Stimulated activated CD4-positive, alpha-beta T cell treated with anti-CD3 and anti-CD28 coated beads, TNF-alpha, amount 100 ng/mL, for 1 hour (primary cell): ENCODE results near the gene ANKRD40CL.

Experiments used
- DNase-seq, 3 donors: peaks; one replicate each; pipeline ENCODE4 v3.0.0-alpha.2; 2020; ENCODE audit warnings: low read depth in 3 of 3, low spot score in 1 of 3

Gene ANKRD40CL

DNA sequence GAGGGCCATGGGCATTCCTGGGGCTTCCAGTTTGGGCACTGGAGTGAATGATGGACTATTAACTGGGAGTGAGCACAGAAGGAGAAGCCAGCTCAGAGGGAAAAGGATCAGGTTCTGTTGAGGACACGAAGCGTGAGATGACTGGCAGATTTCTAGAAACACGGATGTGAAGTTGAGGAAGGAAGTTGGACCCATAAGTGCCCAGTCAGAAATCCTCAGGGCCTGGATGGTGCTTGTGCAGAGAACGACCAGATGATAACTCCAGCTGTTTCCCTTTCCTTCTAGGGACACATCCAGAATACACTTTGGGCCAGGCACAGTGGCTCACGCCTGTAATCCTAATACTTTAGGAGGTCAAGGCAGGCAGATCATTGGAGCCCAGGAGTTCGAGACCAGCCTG is 23.3 kb upstream of the ANKRD40CL start:
- no peak for DNase-seq

DNA sequence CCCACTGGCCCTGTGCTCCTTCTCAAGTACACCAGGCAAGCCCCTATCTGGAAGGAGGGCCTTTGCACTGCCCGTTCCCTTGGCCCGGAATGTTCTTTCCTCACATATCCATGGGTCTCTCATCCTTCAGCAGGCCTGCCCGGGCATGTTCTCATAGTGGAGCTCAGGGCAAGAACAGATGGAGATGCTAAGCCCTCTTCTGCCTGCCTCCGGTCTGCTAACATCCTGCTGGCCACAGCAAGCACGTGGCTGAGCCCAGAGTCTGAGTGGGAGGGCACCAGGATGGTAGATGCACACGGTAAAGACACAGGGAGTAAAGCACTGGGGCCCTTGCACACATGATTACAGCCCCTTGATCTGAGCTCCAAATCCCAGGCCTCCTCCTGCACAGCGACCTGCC is 19.8 kb upstream of the ANKRD40CL start:
- DNase-seq, result no peak

DNA sequence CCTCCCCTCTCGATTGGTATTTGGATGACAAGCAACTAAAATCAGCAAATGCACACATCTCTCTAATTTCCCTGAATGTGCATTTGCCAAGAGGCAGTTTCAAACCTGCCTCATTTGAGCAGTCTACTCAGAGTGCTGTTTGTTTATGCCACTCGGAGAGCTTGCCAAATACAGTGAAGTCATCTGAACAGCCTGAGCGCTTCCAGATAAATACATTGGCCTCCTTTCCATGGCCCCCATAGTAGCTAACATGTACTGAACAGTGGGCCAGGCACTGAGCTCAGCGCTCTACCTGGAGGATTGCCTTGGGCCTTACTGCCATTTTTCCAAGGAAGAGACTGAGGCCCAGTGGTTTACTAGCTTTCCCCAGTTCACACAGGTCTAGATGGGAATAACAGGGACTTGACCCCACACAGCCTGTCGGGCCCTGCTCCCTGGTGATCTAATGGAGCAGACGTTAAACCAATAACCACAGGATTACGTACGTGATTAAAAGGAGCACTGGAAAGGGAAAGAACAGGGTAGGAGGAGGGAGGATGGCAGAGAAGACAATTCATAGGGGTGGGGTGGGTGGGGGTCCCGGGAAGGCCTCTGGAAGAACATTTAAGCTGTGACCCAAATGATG is 18.7 kb upstream of the ANKRD40CL start:
- no peak for DNase-seq

DNA sequence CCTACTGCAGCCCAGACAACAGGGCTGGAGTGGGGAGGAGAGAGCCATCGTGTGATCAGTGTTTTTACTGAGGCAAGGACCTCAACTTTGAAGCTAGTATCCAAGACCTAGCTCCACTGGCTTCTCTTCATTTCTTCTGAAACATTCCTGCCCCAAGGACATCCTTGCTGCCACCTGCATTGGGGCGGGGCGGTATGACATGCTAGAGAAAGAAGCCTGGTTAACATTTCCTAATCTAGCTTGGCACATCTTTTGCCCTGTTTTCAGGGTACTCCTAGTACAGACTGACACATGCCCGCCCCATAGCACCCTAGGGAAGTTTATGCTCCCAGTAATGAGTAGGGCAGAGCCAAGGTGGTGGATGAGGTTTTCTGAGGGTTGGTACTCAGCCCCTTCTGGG is 17.8 kb upstream of the ANKRD40CL start:
- DNase-seq, result no peak

DNA sequence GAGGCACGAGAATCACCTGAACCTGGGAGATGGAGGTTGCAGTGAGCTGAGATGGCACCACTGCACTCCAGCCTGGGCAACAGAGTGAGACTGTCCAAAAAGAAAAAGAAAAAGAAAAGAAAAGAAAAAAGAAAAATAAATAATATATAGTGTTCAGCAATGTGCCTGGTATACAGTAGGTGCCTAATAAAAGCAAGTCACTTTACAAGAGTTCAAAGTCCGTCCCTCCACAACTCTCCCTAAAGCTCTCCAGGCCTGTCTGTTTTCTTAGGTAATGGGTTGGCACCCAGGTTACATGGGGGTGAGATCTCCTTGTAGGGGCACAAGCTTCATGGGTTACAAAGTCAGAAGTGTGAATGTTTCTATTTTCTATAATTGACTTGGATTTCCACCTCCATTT is 16.6 kb upstream of the ANKRD40CL start:
- no peak for DNase-seq

DNA sequence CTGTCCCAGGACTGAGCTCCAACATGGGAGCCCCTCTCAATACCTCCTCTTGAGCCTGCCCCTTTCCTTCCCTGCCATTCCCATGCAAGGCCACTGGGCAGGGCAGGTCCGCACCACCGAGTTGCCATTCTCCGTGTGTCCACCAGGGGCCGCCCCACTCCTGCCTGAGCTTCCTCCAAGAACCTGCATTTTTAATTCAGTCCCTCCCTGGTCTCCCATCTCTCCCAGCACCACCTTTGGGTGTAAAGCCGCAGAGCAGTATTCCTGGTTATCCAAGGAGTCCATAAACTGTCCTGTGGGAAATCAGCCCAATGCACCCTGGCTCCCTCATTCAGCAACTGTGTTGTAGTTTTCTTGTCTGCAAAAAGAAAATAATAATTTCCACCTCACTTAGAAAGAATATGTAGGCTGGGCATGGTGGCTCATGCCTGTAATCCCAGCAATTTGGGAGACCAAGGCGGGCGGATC is 15.9 kb upstream of the ANKRD40CL start:
- DNase-seq, result peak; percentile 32 to 72 (median 56)

DNA sequence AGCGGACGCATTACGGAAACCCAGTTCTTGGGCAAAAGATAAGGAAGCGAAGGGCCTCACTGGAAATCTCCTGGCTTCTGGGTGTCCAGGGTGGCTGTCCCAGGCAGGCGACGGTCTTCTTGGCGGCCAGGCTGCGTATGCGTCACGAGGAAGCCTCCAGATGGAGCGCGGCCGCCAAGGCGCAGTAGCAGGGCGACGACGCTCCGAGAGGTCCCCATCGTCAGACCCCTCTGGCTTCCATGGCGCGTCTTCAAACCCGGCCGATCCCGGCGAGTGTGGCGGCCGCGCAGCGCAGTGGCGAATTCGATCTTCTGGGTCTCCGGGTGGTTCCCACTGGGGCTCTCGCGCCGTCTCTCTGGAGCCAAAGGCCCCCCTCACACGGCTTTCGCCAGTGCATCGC is 13.8 kb upstream of the ANKRD40CL start:
- DNase-seq, result no peak

GRCh38 chr17:50779747-50780353 is 12.5 kb upstream of the ANKRD40CL start:
- peak in 1 of 3 donors; percentile 5 for DNase-seq

DNA sequence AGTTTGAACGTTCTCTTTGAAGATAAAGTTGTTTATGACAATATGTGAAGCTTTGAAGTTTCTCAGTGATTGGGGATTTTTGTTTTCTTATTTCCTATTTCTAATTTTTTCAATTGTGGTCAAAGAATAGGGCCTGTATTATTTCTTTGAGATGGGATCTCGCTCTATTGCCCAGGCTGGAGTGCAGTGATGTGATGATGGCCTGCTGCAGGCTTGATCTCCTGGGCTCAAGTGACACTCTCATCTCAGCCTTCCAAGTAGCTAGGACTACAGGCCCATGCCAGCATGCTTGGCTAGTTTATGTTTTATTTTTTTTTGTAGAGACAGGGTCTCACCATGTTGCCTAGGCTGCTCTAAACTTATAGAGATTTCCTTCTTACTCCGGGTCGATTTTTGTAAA is 11.7 kb upstream of the ANKRD40CL start:
- DNase-seq, result no peak

DNA sequence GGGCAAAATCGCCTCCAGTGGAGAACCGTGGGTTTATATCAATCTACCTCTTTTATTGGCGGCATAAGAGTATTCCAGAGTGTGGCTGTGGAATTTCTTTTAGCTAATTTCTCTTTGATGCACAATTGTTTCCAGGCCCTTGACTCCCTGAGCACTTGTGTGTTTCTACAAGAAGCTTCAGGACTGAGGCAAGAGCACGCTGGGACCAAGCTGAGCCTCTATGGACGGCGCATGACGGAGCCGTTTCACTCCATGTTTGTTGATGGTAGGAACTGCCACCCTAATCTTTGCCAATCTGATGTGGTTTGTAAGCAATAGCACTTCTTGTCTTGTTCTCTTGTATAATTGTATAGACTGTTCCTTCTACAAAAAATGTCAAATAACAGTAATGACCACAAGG is 11.2 kb upstream of the ANKRD40CL start:
- no peak for DNase-seq

GRCh38 chr17:50775926-50776325 is 8.6 kb upstream of the ANKRD40CL start:
- DNase-seq, result no peak

GRCh38 chr17:50774225-50774803 is 7.0 kb upstream of the ANKRD40CL start:
- DNase-seq, result no peak

GRCh38 chr17:50771991-50772785 is 4.9 kb upstream of the ANKRD40CL start:
- no peak for DNase-seq

DNA sequence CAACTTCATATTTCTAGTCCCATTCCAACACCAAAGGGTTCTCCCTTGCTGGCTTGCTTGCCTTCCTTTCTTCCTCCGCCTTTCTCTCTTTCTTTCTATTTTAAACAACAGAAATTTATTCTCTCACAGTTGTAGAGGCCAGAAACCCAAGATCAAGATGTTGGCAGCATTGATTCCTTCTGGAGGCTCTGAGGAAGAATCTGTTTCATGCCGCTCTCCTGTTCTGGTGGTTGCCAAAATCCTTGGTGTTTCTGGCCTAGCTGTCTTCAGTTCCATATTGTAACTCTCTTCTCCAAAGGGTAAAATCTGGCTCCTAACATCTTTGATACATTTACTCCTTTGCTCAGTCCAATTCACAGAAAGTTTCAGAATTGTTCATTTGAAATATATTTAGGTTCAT is 3.0 kb upstream of the ANKRD40CL start:
- DNase-seq, result no peak

GRCh38 chr17:50769884-50770283 is 2.6 kb upstream of the ANKRD40CL start:
- no peak for DNase-seq

- no peak for DNase-seq
Observed at GRCh38 chr17:50768346-50768761, 1.0 kb upstream of the ANKRD40CL start.

GRCh38 chr17:50767030-50767429 is 288 bp downstream of the ANKRD40CL start:
- DNase-seq, result no peak

- DNase-seq, result no peak
Observed at GRCh38 chr17:50766222-50767023, 895 bp downstream of the ANKRD40CL start.

- DNase-seq, result no peak
Observed at GRCh38 chr17:50765454-50766221, 1.7 kb downstream of the ANKRD40CL start.

DNA sequence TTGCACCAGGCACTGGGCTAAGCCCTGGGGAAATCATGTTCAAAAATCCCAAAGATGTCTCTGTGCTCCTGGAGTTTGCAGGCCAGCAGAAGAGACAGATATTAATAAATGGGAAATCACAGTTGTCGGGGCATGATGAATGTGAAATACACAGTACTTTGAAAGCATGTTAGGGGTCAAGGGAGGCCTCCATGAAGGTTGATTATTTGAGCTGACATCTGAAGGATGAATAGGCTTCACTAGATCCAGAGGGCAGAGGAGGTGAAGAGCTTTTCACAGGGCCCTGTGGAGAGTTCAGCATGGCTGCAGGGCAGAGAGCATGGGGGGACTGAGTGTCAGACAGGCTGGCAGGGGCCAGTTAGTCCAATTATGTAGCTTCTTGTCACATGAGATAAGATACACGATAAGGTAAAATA is 2.6 kb downstream of the ANKRD40CL start:
- DNase-seq, result no peak
